OCI-LY3 (cell line): ENCODE results near the gene CMSS1.

Source experiments
- EZH2phosphoT487 ChIP-seq: fragments of 200-600 bp; shearing (Covaris generic); IDR thresholded peaks from 2 replicates; pipeline ENCODE4 v1.6.1; 2018; ENCODE audit warnings: antibody characterized with exemption, mixed run types, low read depth
- TF ChIP-seq, protein P1 (sequence below): fragments of 200-600, 300-600 bp; sonication (generic); IDR thresholded peaks from 2 replicates; pipeline ENCODE4 v1.5.1; 2014; ENCODE audit warnings: antibody characterized with exemption, low read length, low read depth

DNA sequence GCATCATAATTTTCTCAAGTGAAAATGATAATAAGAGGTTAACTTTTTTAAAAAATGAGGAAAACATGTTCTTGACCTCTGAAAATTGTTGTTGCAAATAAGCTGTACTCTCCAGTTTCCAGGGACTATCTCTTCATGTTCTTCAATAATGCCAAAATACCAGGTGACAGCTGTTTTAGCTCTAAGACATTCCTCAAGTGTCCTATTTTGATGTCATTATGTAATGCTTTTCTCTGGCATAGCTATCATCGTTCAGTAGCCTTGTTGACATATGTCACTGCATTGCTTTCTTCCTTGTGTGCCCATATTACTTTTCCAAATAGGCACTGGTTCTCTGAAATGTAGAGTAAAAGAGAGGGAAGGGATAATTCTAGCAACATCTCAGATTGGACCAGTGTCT is 302.4 kb downstream of the CMSS1 start:
- TF ChIP-seq, protein P1, sequence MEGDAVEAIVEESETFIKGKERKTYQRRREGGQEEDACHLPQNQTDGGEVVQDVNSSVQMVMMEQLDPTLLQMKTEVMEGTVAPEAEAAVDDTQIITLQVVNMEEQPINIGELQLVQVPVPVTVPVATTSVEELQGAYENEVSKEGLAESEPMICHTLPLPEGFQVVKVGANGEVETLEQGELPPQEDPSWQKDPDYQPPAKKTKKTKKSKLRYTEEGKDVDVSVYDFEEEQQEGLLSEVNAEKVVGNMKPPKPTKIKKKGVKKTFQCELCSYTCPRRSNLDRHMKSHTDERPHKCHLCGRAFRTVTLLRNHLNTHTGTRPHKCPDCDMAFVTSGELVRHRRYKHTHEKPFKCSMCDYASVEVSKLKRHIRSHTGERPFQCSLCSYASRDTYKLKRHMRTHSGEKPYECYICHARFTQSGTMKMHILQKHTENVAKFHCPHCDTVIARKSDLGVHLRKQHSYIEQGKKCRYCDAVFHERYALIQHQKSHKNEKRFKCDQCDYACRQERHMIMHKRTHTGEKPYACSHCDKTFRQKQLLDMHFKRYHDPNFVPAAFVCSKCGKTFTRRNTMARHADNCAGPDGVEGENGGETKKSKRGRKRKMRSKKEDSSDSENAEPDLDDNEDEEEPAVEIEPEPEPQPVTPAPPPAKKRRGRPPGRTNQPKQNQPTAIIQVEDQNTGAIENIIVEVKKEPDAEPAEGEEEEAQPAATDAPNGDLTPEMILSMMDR = no peak
- no peak for TF ChIP-seq EZH2phosphoT487
